GM06990 (cell line): Measurements from ENCODE around the gene PLN.

Experiments
- DNase-seq: peaks from one replicate; pipeline ENCODE4 v3.0.0-alpha.2; 2011; ENCODE audit not compliant: insufficient read length; ENCODE audit errors: extremely low read depth
- H3K27me3 ChIP-seq: replicated peaks from 2 replicates; pipeline ENCODE4 v1.6.0; 2011; ENCODE audit warnings: low read length; ENCODE audit not compliant: control insufficient read depth, insufficient read depth
- H3K36me3 ChIP-seq: 2 replicates; pipeline ENCODE4 v1.5.1; 2011; ENCODE audit warnings: low read length; ENCODE audit not compliant: control insufficient read depth, insufficient read depth
- H3K4me3 ChIP-seq: replicated peaks from 2 replicates; pipeline ENCODE4 v1.5.1; 2011; ENCODE audit warnings: low read depth, mild to moderate bottlenecking, control low read depth, low read length
- TF ChIP-seq, protein P1 (sequence below): IDR thresholded peaks from 2 replicates; pipeline ENCODE4 v1.5.1; 2011; ENCODE audit warnings: low read length, control low read depth, mild to moderate bottlenecking, inconsistent platforms; ENCODE audit not compliant: insufficient read depth, poor library complexity, severe bottlenecking

PLN gene

DNA sequence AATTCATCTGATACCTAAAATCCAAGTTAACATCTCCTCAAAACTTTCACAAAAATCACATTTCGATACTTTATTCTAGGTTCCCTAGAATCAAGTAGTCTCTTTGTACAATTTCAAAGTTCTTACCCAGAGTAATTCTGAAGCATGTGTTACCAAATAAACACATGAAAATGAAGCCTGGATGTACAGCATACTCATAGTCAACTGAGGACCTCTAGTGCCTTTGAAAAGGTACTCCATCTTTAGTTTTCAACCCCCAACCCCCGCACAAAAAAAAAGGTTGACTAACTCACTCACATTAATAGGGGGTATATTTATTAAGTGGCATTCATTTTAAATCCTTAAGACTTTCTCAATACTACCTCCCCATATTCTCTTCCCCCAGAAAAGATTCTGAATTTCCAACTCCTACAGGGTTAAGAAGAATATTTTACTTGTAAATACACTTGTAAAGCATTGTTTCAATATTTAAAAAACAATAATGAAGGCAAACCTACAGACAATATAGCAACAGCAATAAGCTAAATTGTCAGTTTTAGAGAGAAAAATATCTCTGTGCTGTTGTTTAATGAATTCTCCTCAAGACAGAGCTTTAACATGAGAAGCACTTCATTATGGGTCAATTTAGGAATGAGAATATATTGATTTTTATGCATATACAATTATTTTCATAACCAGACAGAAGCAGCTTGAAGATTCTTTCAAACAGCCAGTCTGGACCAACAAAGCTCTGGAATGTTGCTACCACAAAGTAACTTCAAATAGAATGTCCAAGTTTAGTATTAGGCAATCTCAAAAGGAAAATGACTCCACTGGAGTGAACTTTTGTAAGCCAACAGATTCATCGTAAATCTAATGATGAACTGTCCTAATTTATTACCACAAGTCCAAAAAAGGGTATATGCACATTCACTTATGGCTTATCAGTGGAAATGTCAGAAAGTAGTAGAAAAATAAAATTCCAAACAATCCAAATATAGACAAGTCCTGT is 3.3 kb downstream of the PLN start:
- no peaks in the 10 kb centered on the region for H3K36me3 ChIP-seq
- DNase-seq, result peak; percentile 12
- TF ChIP-seq, protein P1, sequence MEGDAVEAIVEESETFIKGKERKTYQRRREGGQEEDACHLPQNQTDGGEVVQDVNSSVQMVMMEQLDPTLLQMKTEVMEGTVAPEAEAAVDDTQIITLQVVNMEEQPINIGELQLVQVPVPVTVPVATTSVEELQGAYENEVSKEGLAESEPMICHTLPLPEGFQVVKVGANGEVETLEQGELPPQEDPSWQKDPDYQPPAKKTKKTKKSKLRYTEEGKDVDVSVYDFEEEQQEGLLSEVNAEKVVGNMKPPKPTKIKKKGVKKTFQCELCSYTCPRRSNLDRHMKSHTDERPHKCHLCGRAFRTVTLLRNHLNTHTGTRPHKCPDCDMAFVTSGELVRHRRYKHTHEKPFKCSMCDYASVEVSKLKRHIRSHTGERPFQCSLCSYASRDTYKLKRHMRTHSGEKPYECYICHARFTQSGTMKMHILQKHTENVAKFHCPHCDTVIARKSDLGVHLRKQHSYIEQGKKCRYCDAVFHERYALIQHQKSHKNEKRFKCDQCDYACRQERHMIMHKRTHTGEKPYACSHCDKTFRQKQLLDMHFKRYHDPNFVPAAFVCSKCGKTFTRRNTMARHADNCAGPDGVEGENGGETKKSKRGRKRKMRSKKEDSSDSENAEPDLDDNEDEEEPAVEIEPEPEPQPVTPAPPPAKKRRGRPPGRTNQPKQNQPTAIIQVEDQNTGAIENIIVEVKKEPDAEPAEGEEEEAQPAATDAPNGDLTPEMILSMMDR, result peak; percentile 56

DNA sequence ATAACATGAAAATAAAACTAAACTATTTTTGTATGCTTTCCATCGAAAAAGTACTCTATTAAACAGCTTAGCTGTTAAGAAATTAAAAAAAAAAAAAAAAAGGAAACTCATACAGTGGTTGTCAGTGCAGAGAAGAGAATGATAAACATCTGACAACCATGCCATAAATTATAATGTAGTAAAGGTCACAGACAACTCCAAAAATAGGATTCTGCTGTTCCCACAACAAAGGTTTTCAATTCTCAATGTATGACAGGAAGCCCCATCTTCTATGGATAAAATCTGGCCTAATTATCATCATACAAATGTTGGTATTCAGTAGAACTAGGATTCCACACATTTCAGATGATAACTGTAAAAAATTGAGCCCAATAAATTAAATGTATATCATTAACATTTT is 5.0 kb downstream of the PLN start:
- Histone ChIP-seq H3K4me3 (no peak overlapping the region), H3K27me3 (no peaks in the 10 kb centered on the region), H3K36me3 (no peaks in the 10 kb centered on the region)
- no peak for DNase-seq
- TF ChIP-seq, protein P1, result no peak

More for the DNA sequence above, 3.3 kb downstream of the PLN start:
- H3K4me3 ChIP-seq, result no peak overlapping the region
- H3K27me3 ChIP-seq, result no peaks in the 10 kb centered on the region

DNA sequence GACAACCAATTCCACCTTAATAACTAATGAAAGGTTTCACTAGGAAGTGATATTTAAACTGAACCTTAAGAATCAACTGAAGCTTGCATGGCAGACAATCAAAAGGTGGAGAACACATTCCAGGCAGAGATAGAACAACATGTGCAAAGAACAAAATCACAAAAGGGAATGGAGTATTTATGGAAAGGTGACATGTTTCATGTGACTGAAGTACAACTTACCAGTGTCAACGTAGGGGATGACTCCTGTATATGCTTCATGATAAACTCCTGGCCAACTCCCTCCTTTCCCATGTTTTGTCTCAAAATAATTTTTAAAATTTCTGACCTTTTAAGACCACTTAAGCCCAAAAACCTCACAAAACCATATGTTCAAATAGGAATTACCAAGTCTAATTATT is 6.6 kb downstream of the PLN start:
- DNase-seq, result no peak
- H3K27me3 ChIP-seq, result no peaks in the 10 kb centered on the region
- TF ChIP-seq, protein P1, result no peak
- H3K36me3 ChIP-seq, result no peaks in the 10 kb centered on the region
- H3K4me3 ChIP-seq, result no peak overlapping the region

DNA sequence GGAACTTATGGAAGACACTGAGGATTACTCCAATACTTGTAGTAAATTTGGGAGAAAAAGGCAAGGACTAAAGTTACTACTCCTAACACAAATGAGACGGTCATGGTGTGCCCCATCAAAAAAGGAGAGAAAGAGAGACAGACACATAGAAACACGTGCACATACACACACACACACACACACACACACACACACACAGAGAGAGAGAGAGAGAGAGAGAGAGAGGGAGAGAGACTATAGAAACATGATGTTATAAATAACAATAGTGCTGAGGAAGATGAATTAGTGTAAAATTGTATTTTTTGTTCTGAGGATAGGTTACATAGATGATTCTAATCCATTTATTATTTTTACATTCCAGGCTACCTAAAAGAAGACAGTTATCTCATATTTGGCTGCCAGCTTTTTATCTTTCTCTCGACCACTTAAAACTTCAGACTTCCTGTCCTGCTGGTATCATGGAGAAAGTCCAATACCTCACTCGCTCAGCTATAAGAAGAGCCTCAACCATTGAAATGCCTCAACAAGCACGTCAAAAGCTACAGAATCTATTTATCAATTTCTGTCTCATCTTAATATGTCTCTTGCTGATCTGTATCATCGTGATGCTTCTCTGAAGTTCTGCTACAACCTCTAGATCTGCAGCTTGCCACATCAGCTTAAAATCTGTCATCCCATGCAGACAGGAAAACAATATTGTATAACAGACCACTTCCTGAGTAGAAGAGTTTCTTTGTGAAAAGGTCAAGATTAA is 10.5 kb downstream of the PLN start:
- DNase-seq, result no peak
- Histone ChIP-seq H3K36me3 (no peaks in the 10 kb centered on the region), H3K4me3 (no peak overlapping the region), H3K27me3 (no peaks in the 10 kb centered on the region)
- TF ChIP-seq, protein P1, result no peak

DNA sequence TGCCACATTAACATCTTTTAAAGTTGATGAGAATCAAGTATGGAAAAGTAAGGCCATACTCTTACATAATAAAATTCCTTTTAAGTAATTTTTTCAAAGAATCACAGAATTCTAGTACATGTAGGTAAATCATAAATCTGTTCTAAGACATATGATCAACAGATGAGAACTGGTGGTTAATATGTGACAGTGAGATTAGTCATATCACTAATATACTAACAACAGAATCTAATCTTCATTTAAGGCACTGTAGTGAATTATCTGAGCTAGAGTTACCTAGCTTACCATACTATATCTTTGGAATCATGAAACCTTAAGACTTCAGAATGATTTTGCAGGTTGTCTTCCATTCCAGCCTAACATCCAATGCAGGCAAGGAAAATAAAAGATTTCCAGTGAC is 11.6 kb downstream of the PLN start:
- TF ChIP-seq, protein P1, result no peak
- DNase-seq, result no peak
- no peaks in the 10 kb centered on the region for H3K36me3 ChIP-seq
- no peak overlapping the region for H3K4me3 ChIP-seq
- no peaks in the 10 kb centered on the region for H3K27me3 ChIP-seq
